Thyroid gland (tissue), 4 donors: Measurements from ENCODE around the gene ZNF70.

Experiments used
- CTCF ChIP-seq, 6 experiments: fragments of 200-600 bp in 3 of 6; fragments of 450-650 bp in 3 of 6; sonication (generic) in 3 of 6; IDR thresholded peaks; one replicate each; pipeline ENCODE4 v1.5.1; 2016 to 2019; ENCODE audit warnings: antibody characterized with exemption in 6 of 6, mild to moderate bottlenecking in 2 of 6, inconsistent platforms in 1 of 6, moderate library complexity in 1 of 6
- POLR2A ChIP-seq, 2 donors: fragments of 450-650 bp; IDR thresholded peaks; one replicate each; pipeline ENCODE4 v1.6.1; 2017; ENCODE audit warnings: antibody characterized with exemption in 2 of 2, mild to moderate bottlenecking in 2 of 2, moderate library complexity in 1 of 2

DNA sequence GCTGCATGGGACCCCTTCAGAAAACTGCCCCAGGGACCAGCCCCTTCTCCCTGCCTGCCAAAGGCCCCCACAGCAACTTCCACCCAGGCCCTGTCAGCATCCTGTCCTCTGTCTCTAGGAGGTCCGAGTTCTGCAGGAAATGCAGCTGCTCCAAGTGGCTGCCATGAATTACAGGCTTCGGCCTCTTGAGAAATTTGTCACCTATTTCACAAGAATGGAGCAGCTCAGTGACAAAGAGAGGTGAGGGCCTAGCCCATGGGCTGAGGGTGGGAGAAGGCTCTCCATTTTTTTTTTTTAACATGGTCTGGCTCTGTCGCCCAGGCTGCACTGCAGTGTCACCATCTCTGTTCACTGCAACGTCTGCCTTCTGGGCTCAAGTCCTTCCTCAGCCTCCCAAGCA lies 52.8 kb downstream of the ZNF70 start:
- no peak for TF ChIP-seq CTCF (IDR thresholded peaks at IDR 0.05)
- no peak for TF ChIP-seq POLR2A (IDR thresholded peaks at IDR 0.05)
